AG04450 (cell line): ENCODE data around the gene UBA1. TPM values are rescaled to one million over a fixed set of nuclear protein-coding genes. Genes with fewer than 3 reads are reported as not detected.
A peak's percentile ranks its signal among the peaks of the same experiment; 100 is the strongest.

Experiments used
- CTCF ChIA-PET: fragments of 300-600, 350-600 bp; formaldehyde crosslinking; extraction: SDS; loops from one replicate; lab custom pipeline; 2022; ENCODE audit warnings: antibody characterized with exemption, inconsistent platforms; lab: Charles Lee
- POLR2A ChIA-PET: fragments of 350-600 bp; formaldehyde crosslinking; extraction: SDS; loops from one replicate; lab custom pipeline; 2021; ENCODE audit warnings: antibody characterized with exemption, inconsistent platforms; lab: Yijun Ruan, JAX
- DNase-seq: peaks from one replicate; pipeline ENCODE4 v3.0.0-alpha.2; 2011; ENCODE audit warnings: low read depth, low spot score
- H3K27ac ChIP-seq: one replicate; pipeline ENCODE4 v1.5.1; 2012; ENCODE audit warnings: low read depth, low read length, control low read depth
- H3K27me3 ChIP-seq: one replicate; pipeline ENCODE4 v1.6.0; 2012; ENCODE audit warnings: low read length; ENCODE audit not compliant: control insufficient read depth, insufficient read depth
- H3K4me3 ChIP-seq: 2 replicates; pipeline ENCODE4 v1.5.1; 2011; ENCODE audit warnings: mild to moderate bottlenecking, low read depth, low read length, control low read depth
- H3K9me3 ChIP-seq: 2 replicates; pipeline ENCODE4 v1.5.1; 2012; ENCODE audit warnings: low read length; ENCODE audit not compliant: control insufficient read depth, insufficient read depth
- CTCF ChIP-seq: IDR thresholded peaks from 2 replicates; pipeline ENCODE4 v1.5.1; 2011; ENCODE audit warnings: low read depth, low read length, control low read depth, inconsistent platforms
- polyA plus RNA-seq: library from polyadenylated mRNA; depleted of rRNA; stranded (reverse); fragments of >200 nt; gene quantifications from 2 replicates; pipeline ENCODE4 v1.2.3, GENCODE V29; 2011

Gene UBA1
- polyA plus RNA-seq, 1 experiment, result 196 TPM

- POLR2A ChIA-PET, result no interaction called here
These were observed 41.0 kb downstream of the UBA1 start for GRCh38 chrX:47234583-47234982.

GRCh38 chrX:47235691-47236103, 42.1 kb downstream of the UBA1 start:
- H3K4me3 ChIP-seq, result no peak overlapping the region
- POLR2A ChIA-PET, result no interaction called here
- no peaks in the 10 kb centered on the region for H3K27me3 ChIP-seq
- H3K9me3 ChIP-seq, result no peaks in the 10 kb centered on the region
- TF ChIP-seq CTCF, result no peak
- H3K27ac ChIP-seq, result no peak overlapping the region
- DNase-seq, result no peak
- CTCF ChIA-PET, result interaction anchor here (0.5 kb wide), 1 partner anchor 132 kb away, joined by 3 read pairs; no protein-coding TSS in a partner anchor

More at GRCh38 chrX:47234583-47234982, 41.0 kb downstream of the UBA1 start:
- no peaks in the 10 kb centered on the region for H3K27me3 ChIP-seq
- no peak for TF ChIP-seq CTCF
- H3K27ac ChIP-seq, result no peak overlapping the region
- DNase-seq, result no peak
- H3K4me3 ChIP-seq, result peak overlapping the region; percentile 64
- CTCF ChIA-PET, result no interaction called here
- no peaks in the 10 kb centered on the region for H3K9me3 ChIP-seq

- H3K9me3 ChIP-seq, result no peaks in the 10 kb centered on the region
- CTCF ChIA-PET, result no interaction called here
- POLR2A ChIA-PET, result no interaction called here
- no peak for DNase-seq
- no peak overlapping the region for H3K27ac ChIP-seq
- H3K27me3 ChIP-seq, result no peaks in the 10 kb centered on the region
- H3K4me3 ChIP-seq, result no peak overlapping the region
- no peak for TF ChIP-seq CTCF
These were observed 45.6 kb downstream of the UBA1 start for GRCh38 chrX:47239199-47239598.

GRCh38 chrX:47239898-47240545, 46.4 kb downstream of the UBA1 start:
- no peak for DNase-seq
- ChIA-PET CTCF (no interaction called here), POLR2A (no interaction called here)
- no peaks in the 10 kb centered on the region for H3K9me3 ChIP-seq
- H3K27ac ChIP-seq, result no peak overlapping the region
- H3K4me3 ChIP-seq, result no peak overlapping the region
- TF ChIP-seq CTCF, result no peak
- no peaks in the 10 kb centered on the region for H3K27me3 ChIP-seq

- no peak for TF ChIP-seq CTCF
- no peaks in the 10 kb centered on the region for H3K9me3 ChIP-seq
- H3K27me3 ChIP-seq, result no peaks in the 10 kb centered on the region
- DNase-seq, result no peak
- POLR2A ChIA-PET, result no interaction called here
- H3K27ac ChIP-seq, result no peak overlapping the region
- H3K4me3 ChIP-seq, result no peak overlapping the region
- CTCF ChIA-PET, result no interaction called here
These were observed 47.0 kb downstream of the UBA1 start for GRCh38 chrX:47240619-47241018.
